ENCODE measurements around the gene UNC119. TPM values are rescaled to one million over a fixed set of nuclear protein-coding genes. Genes with fewer than 3 reads are reported as not detected.

UNC119 gene
- total RNA-seq: 10 to 100 TPM; 87.2 to 91.9 TPM
- 59.0 to 89.5 reads per million in 2 donors for total RNA-seq

GRCh38 chr17:28552176-28552999 lies at the start of gene UNC119:
TSS of gene UNC119 (minus strand) at chr17:28552624. CDS start at chr17:28552557, 67 bp downstream.
- H3K36me3 Mint-ChIP-seq (ENCODE audit: low read depth): peaks cover 9% of the 10 kb centered on the region

GRCh38 chr17:28599311-28600184 lies 47.1 kb upstream of the UNC119 start:
- Mint-ChIP-seq H3K36me3 (ENCODE audit: low read depth) (no peaks in the 10 kb centered on the region), H3K27ac (peak overlapping the region; percentile 96), H3K4me3 (peak overlapping the region; percentile 96), H3K27me3 (no peaks in the 10 kb centered on the region), H3K4me1 (peaks cover 20% of the 10 kb centered on the region)
- ATAC-seq (peak; percentile 68), DNase-seq (peak in 2 of 3 donors; percentile 39 to 49)
- H3K9me3 ChIP-seq (ENCODE audit: control insufficient read depth, low read length, poor library complexity, severe bottlenecking): no peaks in the 10 kb centered on the region

More at GRCh38 chr17:28552176-28552999, at the start of gene UNC119:
- H3K27me3 Mint-ChIP-seq: no peaks in the 10 kb centered on the region
- peak; percentile 67 to 85 (median 80) for DNase-seq
- peak; percentile 67 for ATAC-seq
- no peaks in the 10 kb centered on the region for H3K9me3 ChIP-seq (ENCODE audit: control insufficient read depth, low read length, poor library complexity, severe bottlenecking)
- peaks cover 50% of the 10 kb centered on the region for H3K4me1 Mint-ChIP-seq
- H3K27ac Mint-ChIP-seq: peak within 1 kb of the TSS; percentile 98
- peak within 1 kb of the TSS; percentile 99 for H3K4me3 Mint-ChIP-seq

GRCh38 chr17:28598799-28599310 lies 46.4 kb upstream of the UNC119 start, which contains the start of gene SPAG5:
TSS of gene SPAG5 (minus strand) at chr17:28599025. CDS start at chr17:28598946, 79 bp downstream.
- Mint-ChIP-seq H3K4me1 (peaks cover 20% of the 10 kb centered on the region), H3K27me3 (no peaks in the 10 kb centered on the region), H3K36me3 (ENCODE audit: low read depth) (no peaks in the 10 kb centered on the region), H3K27ac (peak within 1 kb of the TSS; percentile 96), H3K4me3 (peak within 1 kb of the TSS; percentile 96)
- DNase-seq (peak; percentile 93 to 95 (median 95)), ATAC-seq (peak; percentile 93)
- no peaks in the 10 kb centered on the region for H3K9me3 ChIP-seq (ENCODE audit: control insufficient read depth, low read length, poor library complexity, severe bottlenecking)

GRCh38 chr17:28598389-28598788 lies 46.0 kb upstream of the UNC119 start:
- no peaks in the 10 kb centered on the region for H3K36me3 Mint-ChIP-seq (ENCODE audit: low read depth)
- H3K27me3 Mint-ChIP-seq: no peaks in the 10 kb centered on the region
- H3K27ac Mint-ChIP-seq: peak overlapping the region; percentile 96
- DNase-seq (no peak), ATAC-seq (no peak)
- H3K9me3 ChIP-seq (ENCODE audit: control insufficient read depth, low read length, poor library complexity, severe bottlenecking): no peaks in the 10 kb centered on the region
- peak overlapping the region; percentile 96 for H3K4me3 Mint-ChIP-seq
- peaks cover 20% of the 10 kb centered on the region for H3K4me1 Mint-ChIP-seq

- H3K4me3 Mint-ChIP-seq: peak overlapping the region; percentile 96
- DNase-seq (no peak), ATAC-seq (no peak)
- no peaks in the 10 kb centered on the region for H3K27me3 Mint-ChIP-seq
- no peaks in the 10 kb centered on the region for H3K9me3 ChIP-seq (ENCODE audit: control insufficient read depth, low read length, poor library complexity, severe bottlenecking)
- peaks cover 20% of the 10 kb centered on the region for H3K4me1 Mint-ChIP-seq
- peak overlapping the region; percentile 96 for H3K27ac Mint-ChIP-seq
- H3K36me3 Mint-ChIP-seq (ENCODE audit: low read depth): no peaks in the 10 kb centered on the region
These were observed 45.4 kb upstream of the UNC119 start for GRCh38 chr17:28597606-28598383.

GRCh38 chr17:28592260-28592659 lies 39.8 kb upstream of the UNC119 start:
- Mint-ChIP-seq H3K36me3 (ENCODE audit: low read depth) (peaks cover 2% of the 10 kb centered on the region), H3K27ac (no peak overlapping the region), H3K4me1 (peaks cover 2% of the 10 kb centered on the region), H3K4me3 (no peak overlapping the region), H3K27me3 (no peaks in the 10 kb centered on the region)
- DNase-seq: no peak
- H3K9me3 ChIP-seq (ENCODE audit: control insufficient read depth, low read length, poor library complexity, severe bottlenecking): no peaks in the 10 kb centered on the region
- no peak for ATAC-seq

- ATAC-seq: no peak
- H3K9me3 ChIP-seq (ENCODE audit: control insufficient read depth, low read length, poor library complexity, severe bottlenecking): no peaks in the 10 kb centered on the region
- H3K27ac Mint-ChIP-seq: no peak overlapping the region
- H3K4me3 Mint-ChIP-seq: no peak overlapping the region
- H3K36me3 Mint-ChIP-seq (ENCODE audit: low read depth): peaks cover 5% of the 10 kb centered on the region
- no peaks in the 10 kb centered on the region for H3K27me3 Mint-ChIP-seq
- no peak for DNase-seq
- peaks cover 4% of the 10 kb centered on the region for H3K4me1 Mint-ChIP-seq
These were observed 33.4 kb upstream of the UNC119 start for GRCh38 chr17:28585851-28586250.

GRCh38 chr17:28584434-28584833 lies 32.0 kb upstream of the UNC119 start:
- ATAC-seq: no peak
- no peak overlapping the region for H3K27ac Mint-ChIP-seq

GRCh38 chr17:28582513-28582912 lies 30.1 kb upstream of the UNC119 start:
- no peak for DNase-seq
- Mint-ChIP-seq H3K36me3 (ENCODE audit: low read depth) (peaks cover 5% of the 10 kb centered on the region), H3K4me1 (peaks cover 10% of the 10 kb centered on the region), H3K4me3 (no peak overlapping the region), H3K27ac (no peak overlapping the region), H3K27me3 (no peaks in the 10 kb centered on the region)
- no peaks in the 10 kb centered on the region for H3K9me3 ChIP-seq (ENCODE audit: control insufficient read depth, low read length, poor library complexity, severe bottlenecking)
- ATAC-seq: no peak

More at GRCh38 chr17:28584434-28584833, 32.0 kb upstream of the UNC119 start:
- Mint-ChIP-seq H3K4me1 (peaks cover 11% of the 10 kb centered on the region), H3K27me3 (no peaks in the 10 kb centered on the region), H3K4me3 (no peak overlapping the region), H3K36me3 (ENCODE audit: low read depth) (peaks cover 7% of the 10 kb centered on the region)
- H3K9me3 ChIP-seq (ENCODE audit: control insufficient read depth, low read length, poor library complexity, severe bottlenecking): no peaks in the 10 kb centered on the region
- DNase-seq: no peak

- H3K36me3 Mint-ChIP-seq (ENCODE audit: low read depth): peaks cover 5% of the 10 kb centered on the region
- H3K9me3 ChIP-seq (ENCODE audit: control insufficient read depth, low read length, poor library complexity, severe bottlenecking): no peaks in the 10 kb centered on the region
- H3K27ac Mint-ChIP-seq: no peak overlapping the region
These were observed 28.5 kb upstream of the UNC119 start for GRCh38 chr17:28580959-28581358.

GRCh38 chr17:28579526-28579925 lies 27.1 kb upstream of the UNC119 start:
- peaks cover 2% of the 10 kb centered on the region for H3K36me3 Mint-ChIP-seq (ENCODE audit: low read depth)
- no peaks in the 10 kb centered on the region for H3K27me3 Mint-ChIP-seq
- DNase-seq: no peak
- peaks cover 18% of the 10 kb centered on the region for H3K4me1 Mint-ChIP-seq
- peak overlapping the region; percentile 72 for H3K27ac Mint-ChIP-seq
- ATAC-seq: no peak
- H3K4me3 Mint-ChIP-seq: no peak overlapping the region
- H3K9me3 ChIP-seq (ENCODE audit: control insufficient read depth, low read length, poor library complexity, severe bottlenecking): no peaks in the 10 kb centered on the region

More at GRCh38 chr17:28580959-28581358, 28.5 kb upstream of the UNC119 start:
- Mint-ChIP-seq H3K4me3 (no peak overlapping the region), H3K4me1 (peaks cover 17% of the 10 kb centered on the region), H3K27me3 (no peaks in the 10 kb centered on the region)
- no peak for ATAC-seq
- no peak for DNase-seq

Data from T-helper 17 cell (primary cell).